GM18907 (cell line): ENCODE data around the gene NUAK1.

ENCODE experiments used
- ATAC-seq: cut with Tn5 transposase; IDR thresholded peaks from one replicate; pipeline ENCODE4 v1.9.1; 2021; ENCODE audit warnings: mild to moderate bottlenecking, moderate library complexity; ENCODE audit not compliant: unreplicated experiment

NUAK1 gene

DNA sequence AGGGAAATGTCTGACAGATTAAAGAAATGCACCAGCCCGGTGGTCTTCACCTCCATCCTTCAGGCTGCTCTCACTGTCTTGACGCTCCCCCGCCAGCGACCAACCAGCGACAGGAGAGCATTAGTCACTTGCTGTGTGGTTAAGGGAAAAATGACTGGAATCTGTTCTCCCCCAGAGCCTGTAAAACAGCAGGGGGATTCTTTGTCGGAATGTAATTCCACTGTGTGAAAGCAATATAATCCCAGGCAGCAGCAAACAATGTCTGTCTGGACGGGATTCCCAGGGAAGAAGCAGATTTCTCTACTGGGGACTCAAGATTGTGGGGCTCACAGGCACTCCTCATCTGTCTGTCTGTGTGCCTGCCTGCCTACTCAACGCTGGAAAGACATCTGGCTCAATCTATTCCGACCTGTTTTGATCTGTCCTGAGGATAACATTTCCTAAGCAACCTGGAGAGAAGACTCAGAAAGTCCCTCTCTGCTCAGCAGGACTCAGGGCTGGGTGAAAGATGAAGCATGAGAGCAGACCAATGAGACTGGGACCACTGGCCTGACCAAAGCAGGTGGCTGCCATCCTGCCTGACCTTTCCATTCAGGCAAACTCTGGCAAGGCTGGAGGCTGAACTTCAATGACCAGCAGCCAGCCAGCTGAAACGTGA is 54.6 kb downstream of the NUAK1 start:
- ATAC-seq: no peak

DNA sequence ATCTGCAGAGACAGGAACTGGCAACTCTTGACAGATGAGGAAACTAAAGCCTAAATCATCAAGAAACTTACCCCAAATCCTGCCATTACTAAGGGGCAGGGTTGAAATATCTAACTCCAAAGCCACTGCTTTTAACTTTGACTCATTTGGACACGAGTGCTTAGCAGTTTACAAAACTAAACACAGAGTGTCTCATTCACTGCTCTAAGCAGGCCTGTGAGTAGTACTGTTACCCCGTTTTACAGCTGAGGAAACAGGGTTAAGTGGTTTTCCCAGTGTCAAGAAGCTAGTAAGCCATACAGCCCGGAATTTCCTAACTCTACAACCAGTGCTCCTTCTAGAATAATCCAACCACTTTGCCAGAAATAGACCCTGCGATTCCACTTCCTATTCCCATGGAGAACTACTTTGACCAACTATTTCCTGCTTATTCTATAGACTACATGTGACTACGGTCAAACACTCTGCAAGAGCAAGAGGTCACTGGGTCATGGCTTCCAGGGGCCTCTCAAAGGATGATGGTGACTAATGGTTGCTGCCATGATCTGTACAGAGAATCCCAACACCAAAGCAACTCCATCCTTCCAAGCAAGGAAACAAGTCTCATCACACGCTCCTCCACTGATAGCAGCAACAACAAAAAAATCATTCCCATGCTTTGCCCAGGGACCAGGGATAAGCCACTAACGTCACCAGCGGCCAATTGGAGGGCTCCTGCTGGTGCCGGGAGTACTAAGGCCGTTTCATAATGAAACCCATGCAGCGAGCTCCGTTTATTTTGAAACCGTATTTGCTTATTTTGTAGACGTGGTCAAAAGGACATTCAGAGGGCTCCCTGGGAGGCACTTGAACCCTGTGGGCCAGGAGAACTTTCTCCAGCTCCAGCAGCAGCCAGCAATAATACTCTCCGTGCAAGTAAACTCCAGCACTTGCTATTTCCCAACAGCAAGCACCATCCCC is 56.3 kb downstream of the NUAK1 start:
- no peak for ATAC-seq

DNA sequence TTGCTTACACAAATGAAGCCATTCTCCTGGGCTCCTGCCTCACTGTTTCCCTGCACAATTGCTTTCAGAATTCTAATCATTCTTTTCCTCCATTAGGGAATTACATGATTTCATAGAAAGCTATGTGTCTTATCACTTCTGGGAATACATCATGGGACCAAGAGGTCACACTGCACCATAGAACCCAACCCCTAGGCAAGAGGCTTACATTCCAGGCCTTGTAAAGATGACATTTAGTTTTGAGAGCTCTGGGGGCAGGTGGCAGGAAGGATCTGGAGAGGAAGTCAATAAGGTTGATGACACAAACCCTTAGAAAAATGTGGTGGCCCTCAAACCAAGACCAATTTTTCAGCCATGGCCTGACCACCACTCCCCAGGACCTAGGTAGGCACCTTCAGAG is 57.1 kb downstream of the NUAK1 start:
- ATAC-seq: no peak

DNA sequence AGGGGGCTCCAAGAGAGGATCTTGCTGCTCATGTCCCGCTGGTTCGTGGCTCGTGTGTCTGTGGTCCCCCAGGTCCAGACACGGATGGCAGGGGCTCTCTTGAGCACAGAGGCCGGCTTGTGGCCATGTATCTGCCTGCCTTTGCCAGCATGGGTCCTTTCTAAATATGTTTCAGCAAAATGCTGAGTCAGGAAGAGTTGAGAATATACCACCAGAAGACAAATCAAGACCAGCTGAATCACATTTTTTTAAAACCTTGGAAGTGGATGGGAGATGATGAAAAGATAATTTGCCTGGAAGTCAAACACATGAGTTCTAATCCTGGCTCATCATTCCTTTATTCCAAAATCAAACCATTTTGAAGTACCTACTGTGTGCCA is 58.0 kb downstream of the NUAK1 start:
- no peak for ATAC-seq

DNA sequence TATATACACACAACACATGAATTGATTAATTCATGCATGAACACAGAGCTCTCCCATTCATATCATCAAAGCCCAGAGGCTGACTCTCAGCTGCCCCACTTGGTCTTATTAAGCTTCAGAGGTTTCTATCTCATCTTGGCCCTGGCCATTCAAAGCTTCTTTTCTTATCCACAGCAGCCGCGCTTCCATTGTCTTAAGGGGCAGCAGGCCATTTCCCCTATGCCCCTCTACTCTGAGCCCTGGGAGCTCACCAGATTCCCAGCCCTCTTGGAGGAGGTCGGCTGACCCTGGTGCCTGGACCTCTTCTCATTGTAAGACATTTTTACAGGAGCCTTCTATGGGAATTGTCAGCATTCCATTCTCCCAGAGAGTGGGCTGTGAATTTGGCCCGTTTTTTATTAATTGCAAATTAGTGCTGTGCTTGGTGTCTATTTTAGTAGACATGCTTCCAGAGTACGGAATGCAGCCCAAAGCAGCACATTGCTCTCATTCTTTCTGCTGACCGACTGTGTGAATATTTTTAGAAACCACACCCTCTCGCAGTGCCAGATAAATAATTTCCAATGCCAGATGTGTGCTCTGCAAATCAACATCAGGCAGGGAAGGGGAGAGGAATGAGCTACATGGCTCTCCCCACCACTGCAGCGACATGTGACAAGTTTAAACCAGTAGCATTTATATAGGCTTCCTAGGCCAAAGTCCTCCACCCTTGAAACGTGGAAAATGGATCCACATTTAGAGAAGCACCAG is 58.5 kb downstream of the NUAK1 start:
- ATAC-seq: no peak

DNA sequence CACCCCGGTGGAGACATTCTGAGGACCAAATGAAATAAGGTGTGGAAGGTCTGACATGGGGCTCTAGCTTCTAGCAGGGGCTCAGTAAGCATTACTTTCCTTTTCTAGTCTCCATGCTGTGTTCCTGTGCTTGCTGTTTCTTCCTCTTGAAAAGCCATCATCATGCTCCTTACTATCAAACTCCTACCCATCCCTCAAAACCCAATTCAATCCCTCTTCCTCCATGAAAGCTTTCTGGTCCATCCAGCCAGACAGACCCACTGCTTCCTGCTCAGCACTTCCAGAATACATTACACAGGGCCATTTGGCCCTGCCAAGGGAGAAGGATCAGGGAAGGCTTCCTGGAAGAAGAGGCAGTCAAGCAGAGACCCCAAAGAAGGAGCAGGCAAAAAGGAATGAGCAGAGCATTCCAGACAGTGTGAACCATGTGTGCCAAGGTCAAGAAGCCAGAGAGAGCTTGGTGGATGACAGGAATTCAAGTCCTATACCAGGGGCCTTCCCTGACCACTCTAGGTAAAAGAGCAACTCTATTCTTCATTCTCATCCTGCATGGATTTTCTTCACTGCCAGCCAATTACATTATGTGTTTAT is 59.5 kb downstream of the NUAK1 start:
- ATAC-seq: no peak

DNA sequence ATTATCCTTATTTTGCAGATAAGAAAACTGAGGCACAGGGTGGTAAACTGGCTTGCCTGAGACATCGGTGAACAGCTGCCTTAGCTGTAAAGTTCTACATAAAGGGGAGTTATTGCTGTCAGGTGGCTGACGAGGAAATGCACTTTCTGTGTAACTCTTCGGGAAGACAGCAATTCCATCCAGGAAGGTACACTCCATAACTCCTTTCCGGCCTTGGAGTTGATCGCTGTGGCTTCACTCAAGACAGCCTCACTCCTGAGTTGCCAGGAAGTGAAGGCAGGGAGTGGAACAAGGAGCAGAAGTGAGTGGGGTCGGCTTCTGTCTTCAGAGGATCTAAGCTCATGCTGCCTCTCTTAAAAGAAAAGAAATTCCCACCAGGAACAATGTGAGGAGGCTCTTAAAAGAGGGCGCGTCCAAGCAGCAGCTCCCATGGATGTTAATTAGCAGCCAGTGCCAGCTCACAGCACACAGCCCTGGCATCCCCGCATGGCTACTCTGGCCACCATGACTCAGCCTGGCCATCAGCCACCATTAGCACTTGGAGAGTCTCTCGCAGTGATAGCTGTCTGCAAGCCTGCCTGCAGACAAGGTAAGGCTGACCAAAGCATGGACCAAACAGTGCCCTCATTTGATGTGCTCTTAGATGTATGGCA is 60.3 kb downstream of the NUAK1 start:
- ATAC-seq: no peak

DNA sequence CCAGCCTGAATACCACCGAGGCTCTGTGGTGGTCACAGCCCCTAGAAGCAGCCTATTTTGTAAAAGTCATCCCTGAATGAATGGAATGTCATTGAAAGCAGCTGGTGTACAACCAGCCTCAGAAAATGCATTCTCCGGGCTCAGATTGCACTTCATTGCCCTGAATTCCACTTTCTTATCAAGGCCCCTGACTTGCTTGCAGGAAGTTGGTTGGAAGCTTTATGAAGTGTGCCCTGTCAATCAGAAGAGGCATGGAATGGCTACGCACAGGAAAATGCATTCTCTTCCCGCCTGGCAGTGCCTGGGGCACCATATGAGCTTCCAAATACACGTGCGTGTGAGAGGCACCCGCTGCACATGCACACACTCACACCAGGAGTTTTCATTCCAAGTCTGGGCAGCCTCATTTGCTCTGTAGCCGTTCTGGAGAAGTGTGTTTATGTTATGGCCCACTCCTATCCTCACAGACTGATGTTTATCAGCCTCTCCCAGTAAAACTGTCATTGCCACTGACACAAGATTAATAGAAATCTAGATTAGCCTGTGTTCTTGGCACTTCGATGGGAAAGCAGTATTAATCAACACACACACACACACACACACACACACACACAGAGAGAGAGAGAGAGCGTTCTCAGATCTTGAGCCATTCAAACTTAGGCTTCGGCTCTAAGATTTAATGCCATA is 63.9 kb downstream of the NUAK1 start:
- no peak for ATAC-seq

DNA sequence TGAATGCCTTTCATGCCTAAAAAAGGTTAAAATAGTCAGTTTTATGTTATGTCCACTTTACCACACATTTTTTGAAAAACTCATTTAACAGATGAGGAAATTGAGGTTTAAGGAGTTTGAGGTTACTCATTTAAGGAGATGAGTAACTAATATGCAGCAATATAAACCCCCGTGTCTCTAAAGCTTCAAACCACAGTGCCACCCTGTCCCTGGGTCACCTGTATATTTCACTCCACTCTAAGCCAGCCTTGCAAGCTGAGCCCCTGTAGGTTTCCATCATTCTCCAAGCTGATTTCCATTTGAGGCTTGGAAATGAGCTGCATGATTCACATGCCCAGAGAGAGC is 64.4 kb downstream of the NUAK1 start:
- no peak for ATAC-seq

DNA sequence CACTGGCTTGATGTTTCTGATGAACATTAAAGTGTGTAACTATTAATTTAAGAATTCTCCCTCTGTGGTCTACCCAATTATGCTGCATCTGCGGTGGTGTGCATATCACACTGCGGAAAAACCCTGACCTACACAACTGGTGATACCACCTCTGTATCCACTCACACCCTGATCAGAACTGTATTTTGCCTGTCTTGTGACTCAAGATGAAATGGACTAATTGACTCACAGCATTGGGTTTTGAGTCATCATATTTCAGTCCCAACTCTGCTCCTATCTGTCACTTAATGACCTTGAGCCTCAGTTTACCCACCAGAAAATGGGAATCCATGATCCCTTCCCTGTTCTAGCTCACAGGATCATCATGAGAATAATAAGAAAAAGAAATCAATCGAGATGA is 65.6 kb downstream of the NUAK1 start:
- no peak for ATAC-seq

DNA sequence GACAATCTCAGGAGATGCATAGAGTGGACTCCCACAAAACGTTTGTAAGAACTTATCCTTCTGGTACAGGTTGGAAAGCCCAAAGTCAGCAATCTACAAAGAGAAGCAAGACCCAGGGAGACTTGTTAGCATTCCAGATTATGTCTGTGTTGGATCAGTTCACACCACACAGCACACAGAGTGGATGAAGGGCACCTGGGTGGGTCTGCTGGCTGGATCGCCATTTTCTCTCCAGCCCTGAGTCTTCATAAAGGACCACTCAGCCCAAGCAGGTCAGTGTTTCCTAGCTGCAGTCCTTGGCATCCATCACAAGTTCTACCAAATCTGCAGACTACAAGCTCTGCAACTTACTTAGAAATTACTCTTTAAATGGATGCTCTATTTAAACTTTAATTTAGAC is 66.0 kb downstream of the NUAK1 start:
- ATAC-seq: no peak

DNA sequence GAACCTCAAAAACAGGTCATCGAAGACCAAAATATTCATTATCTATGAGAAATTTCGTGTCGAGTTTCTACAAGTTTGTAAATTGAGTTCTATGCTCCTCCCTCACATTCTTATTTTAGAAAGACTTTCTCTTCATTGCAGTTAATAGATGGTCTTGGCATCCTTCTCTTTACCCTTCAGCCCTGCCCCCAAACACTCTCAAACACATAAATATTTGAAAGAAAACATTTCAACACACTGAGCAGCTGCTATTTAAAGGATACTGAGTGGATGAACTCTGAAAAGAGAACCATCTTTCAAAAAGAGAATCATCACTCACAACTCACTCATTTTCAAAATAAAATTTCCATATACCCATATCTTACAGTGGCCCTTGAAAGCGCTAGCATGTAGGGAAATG is 67.1 kb downstream of the NUAK1 start:
- ATAC-seq: no peak

DNA sequence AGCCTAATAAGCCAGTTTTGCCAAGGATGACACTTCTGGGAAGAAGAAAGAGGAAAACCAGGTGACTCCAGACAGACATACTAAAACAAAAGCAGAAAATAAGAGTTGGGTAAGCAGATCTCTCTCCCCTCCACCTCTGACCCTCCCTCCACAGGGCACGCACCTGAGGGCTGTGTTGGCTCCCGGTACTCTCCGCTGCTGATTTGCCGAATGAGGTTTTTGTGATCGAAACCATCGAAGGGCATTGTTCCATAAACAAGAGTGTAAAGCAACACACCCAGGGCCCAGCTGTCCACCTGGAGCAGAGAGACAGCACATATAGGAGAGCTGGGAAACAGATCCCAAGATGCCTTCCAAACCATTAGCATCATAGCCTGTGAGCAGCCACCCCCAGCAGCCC is 68.1 kb downstream of the NUAK1 start:
- no peak for ATAC-seq

DNA sequence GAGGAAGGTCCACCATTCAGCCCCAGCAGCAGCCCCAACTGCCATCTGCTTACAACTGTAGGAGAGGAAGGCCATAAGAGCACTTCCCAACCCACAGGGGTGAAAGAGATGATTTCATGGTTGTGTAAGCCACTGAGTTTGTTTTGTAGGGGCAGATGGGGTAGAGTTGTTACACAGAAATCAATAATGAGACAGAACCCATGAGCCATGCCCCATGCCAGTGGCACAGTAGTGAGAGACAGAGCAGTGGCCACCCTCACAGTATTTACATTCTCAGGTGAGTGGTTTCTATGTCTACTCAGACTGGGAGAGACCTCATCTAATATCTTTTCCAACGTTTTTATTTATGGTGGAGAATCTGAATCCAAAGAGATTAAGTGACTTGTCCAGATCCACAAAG is 68.6 kb downstream of the NUAK1 start:
- no peak for ATAC-seq

DNA sequence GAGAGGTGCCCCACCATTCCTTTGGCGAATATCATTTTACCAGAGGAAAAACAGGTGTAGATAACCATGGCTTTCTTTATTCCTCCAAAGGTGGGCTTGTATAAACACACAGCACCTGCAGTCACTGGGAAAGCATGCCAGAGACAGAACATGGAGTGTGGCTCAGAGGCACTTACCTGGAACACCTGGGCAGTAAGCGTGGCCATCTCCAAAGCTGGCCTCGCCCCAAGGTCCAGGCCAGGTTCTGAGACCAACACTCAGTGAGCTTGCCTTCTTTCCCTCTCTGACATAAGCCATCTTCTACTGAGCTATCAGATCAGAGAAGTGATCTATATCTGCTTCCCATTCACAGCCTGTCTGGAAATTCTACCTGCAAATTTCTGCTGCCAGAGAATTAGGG is 70.5 kb downstream of the NUAK1 start:
- no peak for ATAC-seq

DNA sequence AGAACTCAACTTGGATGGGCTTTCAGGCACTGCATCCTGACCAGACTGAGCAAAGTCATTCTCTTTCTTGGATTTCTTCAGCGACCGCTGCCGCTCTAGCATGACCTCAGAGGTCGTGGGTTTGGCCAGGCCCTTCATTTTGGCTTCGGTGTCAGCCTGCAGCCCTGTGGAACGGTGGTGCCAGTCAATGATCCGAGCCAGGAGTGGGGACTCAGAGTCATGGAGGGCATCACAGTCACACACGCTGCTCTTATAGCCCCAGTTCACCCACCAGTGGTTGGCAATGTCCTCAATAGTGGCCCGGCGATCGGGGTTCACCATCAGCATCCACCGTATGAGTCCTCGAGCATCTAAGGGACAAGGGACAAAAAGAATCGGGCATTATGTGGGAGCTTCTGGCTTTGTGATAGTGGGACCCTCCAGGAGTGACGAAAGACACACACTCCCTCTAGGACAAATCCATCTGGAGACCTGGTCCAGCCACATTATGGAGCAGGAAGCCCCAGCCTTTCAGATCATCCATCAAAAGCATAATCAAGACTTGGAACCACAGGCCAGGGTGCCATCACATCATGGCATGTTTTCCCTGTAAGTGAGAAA is 71.0 kb downstream of the NUAK1 start:
- no peak for ATAC-seq

DNA sequence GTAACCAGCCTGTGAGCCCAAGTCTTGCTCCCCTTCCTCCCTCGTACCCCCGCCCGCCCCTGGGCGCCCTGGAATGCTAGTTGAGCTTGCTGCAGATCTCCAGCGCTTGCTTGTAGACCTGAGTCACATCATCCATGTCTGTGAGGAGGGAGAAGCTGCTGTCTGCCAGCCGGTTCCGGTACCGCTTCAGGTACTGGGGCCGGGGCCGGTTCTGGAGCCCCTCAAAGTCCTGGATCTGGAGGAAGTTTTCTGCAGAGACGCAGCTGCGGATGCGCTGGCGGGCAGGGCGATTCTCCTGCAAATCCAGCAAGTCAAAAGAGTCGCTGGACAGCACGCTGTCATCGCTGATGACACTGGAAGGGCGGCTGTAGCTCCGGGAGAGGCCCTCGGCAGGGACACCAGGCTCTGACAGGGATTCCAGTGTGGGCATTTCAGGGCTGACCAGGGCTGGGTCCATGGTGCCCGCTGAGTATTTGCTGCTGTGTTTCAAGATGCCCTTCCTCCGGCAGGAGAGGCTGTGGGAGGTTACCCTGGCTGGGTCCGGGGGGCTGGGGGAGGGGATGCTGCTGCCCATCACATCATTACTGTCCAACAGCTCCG is 71.9 kb downstream of the NUAK1 start:
- ATAC-seq: no peak

DNA sequence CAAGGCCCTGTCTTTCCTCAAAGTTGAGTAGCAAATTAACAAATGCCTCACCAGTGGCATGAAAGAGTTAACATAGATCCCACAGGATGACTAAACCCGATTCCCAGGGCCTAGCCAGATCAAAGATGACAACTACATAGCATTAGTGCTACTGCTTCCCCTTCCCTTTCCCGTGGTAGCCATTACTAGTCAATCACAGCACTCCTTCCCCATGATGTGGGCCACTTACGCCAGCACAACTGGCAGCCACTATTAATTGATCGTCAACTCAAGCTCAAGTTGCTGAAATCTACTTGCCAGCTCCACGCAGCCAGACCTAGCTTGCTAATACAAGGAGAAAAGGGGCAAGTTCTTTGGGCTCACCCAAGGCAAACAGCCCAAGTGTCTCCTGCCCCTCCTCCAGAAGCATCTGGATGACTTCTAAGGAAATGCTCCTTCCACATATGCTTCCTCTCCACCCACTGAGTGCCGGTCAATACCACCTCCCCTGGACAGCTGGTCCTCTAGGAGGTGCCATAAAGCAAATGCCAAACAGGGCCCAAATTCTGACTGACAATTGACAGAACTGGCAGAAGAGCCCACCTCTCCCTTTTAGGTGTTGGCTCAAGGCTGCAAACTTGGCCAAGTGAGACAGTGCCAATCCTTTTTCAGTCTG is 72.6 kb downstream of the NUAK1 start:
- ATAC-seq: no peak

DNA sequence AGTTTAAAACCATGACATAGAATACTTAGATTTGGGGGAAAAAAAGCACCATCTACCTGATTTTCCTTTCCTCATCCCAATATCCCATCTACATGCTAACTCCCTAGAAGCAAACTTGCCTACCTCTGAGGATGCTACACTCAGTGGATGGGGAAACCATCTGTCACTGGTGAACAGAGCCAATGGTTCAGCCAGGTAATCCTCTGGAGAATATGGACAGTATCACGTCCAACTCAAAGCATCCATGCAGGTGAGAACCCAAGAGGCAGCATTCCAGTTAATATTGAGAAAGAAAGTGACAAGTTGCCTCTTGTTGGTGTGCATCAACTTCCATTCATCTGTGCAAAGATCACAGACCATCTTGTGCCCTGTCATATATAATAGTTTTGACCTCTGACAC is 73.2 kb downstream of the NUAK1 start:
- no peak for ATAC-seq
